Measurements from ENCODE around the gene RASSF8.

The RASSF8 gene, protein sequence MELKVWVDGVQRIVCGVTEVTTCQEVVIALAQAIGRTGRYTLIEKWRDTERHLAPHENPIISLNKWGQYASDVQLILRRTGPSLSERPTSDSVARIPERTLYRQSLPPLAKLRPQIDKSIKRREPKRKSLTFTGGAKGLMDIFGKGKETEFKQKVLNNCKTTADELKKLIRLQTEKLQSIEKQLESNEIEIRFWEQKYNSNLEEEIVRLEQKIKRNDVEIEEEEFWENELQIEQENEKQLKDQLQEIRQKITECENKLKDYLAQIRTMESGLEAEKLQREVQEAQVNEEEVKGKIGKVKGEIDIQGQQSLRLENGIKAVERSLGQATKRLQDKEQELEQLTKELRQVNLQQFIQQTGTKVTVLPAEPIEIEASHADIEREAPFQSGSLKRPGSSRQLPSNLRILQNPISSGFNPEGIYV

DNA sequence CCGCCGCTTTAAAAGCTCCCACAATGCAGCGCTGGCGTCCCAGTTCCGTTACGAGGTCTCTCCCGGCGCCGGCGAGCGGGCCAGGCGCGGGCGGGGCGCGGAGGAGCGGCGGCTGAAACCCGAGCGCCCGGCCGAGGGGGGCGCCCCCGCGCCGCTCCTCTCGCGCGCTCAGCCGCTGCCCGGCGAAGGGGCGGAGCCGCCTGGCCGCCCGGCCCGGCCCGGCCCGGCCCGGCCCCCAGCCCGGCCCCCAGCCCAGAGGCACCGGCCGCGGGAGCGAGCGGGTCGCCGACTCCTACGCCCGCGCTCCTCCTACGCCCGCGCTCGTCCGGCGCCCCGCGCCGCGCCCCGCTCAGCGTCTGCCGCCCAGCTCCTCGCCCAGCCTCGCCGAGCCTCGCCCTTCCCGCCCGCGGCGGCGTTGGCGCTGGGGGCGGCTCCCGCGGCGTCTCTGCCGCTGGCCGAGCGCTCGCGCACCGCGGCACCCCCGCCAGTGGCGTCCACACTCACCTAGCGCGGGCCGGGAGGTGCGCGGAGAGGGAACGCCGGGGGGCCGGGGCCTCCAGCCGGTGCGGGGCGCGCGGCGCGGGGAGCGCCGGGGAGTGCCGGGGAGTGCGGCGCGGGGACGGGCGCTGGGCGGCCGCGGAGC is at the start of gene RASSF8:
Gene RASSF8, plus strand, starts transcription at position 255 of the 643 bp plus-strand sequence. CDS start 96,662 bp downstream, outside the sequence.
- DNase-seq, result peak; percentile 76

DNA sequence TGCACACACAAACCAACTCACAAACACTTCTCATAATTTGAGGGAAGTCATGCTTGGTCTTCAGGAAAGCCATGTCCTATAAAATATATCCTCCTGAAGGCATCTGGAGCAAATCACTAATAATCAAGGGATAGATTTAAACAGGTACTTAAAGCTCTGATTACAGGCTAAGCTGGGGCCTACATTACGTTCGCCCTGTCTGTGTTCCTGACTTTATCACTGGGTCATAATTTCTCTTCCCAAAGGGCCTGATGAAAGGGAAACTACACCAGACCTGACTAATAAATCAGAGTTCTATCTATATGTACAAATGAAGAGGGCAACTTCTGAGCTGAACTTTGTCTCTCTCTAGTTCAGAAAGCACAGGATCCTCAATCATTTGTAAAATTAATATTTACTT is 43.9 kb upstream of the RASSF8 start:
- no peak for DNase-seq

- DNase-seq, result no peak
Observed at GRCh38 chr12:25924491-25925001, 33.9 kb upstream of the RASSF8 start.

DNA sequence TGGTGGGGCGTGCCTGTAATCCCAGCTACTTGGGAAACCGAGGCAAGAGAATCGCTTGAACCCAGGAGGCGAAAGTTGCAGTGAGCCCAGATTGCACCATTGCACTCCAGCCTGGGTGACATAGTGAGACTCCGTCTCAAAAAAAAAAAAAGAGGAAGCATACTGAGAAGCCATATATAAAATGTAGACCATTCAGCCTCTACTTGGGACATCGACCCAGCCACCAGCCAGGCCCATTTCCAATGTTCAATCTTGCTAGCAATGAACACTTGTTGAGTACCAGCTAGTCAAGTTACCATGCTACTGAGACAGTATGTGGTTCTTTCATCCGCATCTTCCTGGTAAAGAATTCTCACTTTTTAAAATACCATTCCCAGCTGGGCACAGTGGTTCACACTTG is 33.4 kb upstream of the RASSF8 start:
- no peak for DNase-seq

- no peak for DNase-seq
Observed at GRCh38 chr12:25926536-25926935, 31.9 kb upstream of the RASSF8 start.

- DNase-seq, result no peak
Observed at GRCh38 chr12:25929142-25929541, 29.3 kb upstream of the RASSF8 start.

GRCh38 chr12:25932971-25933370 is 25.5 kb upstream of the RASSF8 start:
- DNase-seq, result no peak

DNA sequence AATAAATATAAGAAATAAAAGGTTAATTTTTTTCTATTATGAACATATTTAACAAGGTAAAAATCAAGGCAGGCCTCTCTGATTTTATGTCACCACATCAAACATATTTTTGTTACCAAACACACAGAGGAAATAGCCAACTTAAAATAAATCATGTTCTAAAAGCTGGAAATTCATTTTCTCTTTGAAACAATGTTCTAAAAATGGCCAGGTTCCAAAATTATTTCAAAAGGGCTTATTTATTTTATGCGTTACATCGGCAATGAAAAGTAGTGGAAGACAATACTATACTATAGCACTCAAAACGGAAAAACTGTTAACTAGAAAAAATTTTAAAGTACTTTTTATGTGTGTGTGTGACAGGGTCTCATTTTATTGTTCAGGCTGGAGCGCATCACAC is 24.0 kb upstream of the RASSF8 start:
- no peak for DNase-seq

DNA sequence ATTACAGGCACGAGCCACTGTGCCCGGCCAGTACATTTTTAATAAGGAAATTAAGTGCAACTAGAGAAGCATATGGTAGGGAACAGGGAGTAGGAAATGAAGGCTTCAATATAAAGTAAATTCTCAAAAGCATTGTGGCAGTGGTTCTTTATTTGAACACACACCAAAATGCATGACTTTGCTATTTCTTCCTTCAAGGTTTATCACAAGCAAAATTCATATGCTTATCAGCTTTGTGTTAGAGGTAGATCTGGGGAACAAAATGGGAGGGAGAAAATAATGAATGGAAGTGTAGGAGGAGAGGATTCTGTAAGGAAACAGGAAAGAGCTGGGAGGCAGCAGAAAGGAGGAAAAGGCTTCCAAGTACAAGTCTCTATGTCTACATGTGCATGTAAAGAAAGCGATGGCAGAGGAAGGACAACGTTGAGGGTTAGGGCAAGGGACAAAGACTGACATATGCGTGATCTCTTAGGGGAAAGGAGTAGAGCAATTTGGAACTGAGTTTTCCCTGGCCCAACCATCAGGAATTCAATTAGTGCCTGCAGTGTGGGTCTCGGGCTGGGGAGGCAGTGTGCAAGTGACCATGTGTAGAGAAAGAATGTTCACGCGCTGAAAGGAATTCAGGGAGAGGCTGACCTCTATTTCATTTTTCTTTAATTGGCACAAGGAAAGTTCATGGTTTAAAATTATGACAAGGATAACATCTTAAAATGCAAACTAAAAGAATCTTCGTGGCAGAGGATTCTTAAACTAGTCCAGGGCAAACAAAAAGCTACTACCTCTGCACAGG is 22.9 kb upstream of the RASSF8 start:
- no peak for DNase-seq

DNA sequence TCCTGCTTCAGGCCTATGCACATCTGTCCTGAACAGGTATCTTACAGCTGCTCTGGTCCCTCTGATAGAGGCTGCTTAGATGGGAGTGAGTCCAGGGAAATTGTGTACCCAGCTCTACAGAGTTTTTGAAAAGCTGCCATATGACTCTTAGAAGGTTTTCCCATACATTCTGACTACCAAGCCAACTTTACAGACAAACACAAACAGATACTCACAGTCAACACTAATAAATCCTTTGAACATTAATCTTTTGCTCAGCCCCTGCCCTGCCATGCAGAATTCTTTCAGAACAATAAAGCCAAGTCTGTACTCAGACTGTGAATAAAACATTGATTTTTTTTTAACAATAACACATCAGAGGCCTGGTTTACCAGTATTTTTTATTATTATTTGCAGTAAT is 21.4 kb upstream of the RASSF8 start:
- no peak for DNase-seq

DNA sequence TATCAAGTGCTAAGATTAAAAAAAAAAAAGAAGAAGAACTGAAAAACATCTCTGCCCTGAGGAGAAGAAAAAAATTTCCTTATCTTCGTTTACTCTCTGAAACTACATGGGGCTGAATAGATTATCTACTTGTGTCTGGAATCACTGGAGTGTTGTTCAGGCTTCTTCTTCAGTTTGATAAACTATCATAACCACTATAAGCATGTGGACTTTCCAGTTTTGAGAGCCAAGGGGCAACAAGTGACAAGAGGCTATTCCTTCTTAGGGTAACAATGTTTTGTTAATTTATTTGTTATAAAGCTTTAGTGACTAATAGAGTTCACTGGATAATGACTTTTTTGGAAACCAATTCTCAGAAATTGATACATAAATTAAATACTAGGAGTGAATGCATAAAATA is 19.9 kb upstream of the RASSF8 start:
- DNase-seq, result no peak

- DNase-seq, result no peak
Observed at GRCh38 chr12:25939606-25940005, 18.9 kb upstream of the RASSF8 start.

DNA sequence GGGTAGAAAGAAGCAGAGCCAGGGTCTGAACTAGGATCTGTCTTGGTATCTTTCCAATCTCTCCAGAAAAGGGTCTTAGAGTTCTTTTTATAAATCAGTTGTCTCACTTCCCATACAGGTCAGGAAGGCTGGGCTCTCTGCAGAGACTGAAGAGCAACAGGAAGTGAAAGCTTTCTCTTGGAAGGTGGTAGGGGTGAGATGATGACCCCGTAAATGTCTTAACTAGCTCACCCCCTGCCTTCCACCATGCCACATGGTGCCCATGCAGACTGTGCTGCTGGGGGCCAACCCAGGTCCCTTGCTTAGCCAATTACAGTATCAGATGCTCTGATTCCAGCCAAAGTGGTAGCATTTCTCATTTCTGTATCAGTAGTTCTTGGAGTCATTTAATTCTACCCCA is 17.6 kb upstream of the RASSF8 start:
- no peak for DNase-seq

GRCh38 chr12:25942709-25943108 is 15.8 kb upstream of the RASSF8 start:
- DNase-seq, result no peak

GRCh38 chr12:25943940-25944339 is 14.5 kb upstream of the RASSF8 start:
- DNase-seq, result no peak

- DNase-seq, result no peak
Observed at GRCh38 chr12:25949343-25949742, 9.1 kb upstream of the RASSF8 start.

DNA sequence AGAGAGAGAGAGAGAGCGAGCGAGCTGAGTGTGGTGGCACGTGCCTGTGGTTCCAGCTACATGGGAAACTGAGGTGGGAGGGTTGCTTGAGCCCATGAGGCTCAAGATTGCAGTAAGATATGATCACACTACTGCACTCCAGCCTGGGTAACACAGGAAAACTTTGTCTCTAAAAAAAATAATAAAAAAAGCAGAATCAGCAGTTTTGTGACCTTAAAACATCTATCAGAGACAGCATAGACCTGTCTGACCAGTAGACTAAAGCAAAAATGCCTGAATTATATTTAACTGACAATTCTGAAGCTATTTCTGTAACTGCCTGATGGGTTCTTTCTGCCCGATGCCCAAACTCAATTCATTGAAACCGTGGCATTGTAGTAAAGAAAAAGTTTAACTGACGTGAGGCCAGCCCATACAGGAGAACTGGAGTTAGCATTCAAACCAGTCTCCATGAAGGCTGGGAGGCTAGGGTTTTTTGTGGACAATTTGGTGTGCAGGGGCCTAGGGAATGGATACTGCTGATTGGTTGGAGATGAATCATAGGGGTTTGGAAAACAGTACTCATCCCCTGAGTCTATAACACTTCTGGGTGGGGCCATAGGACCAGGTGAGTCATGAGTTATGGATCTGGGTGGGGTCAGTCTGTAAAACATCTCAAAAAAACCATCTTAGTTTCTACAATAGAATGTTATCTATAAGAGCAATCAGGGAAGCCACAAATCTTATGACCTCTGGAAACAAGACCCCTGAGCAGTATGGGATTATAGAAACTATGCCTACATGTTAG is 8.0 kb upstream of the RASSF8 start:
- no peak for DNase-seq

DNA sequence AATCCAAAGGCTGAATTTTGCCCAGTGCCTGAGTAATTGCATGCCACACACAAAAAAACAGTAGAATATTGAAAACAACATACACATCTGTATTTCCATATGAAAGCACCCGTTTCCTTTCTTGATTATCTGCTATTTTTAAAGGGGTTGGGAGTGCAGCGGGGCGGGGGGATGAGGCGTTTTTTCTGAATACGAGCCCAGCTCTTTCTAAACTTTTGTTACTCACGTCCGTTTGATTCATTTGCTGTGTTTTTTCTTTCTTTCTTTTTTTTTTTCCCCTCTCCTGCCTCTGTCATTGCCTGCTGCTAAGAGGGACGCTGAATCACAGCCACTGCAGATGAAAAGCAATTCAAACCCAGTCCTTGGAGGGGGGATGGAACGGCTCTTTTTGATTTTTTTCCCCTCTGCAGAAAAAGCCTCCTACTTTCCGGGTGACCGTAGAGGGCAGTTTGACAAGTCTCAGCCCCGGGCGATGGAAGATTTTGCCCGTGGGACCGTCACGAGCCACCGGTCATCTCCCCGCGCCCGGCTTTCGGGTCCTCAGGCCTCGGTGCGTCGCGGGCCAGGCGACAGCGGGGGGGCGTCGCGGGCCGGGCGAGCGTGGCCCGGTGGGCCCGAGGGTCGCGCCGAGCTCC is 572 bp upstream of the RASSF8 start:
- peak; percentile 64 for DNase-seq

- DNase-seq, result peak; percentile 66
Observed at GRCh38 chr12:25959071-25959961, 834 bp downstream of the RASSF8 start.

DNA sequence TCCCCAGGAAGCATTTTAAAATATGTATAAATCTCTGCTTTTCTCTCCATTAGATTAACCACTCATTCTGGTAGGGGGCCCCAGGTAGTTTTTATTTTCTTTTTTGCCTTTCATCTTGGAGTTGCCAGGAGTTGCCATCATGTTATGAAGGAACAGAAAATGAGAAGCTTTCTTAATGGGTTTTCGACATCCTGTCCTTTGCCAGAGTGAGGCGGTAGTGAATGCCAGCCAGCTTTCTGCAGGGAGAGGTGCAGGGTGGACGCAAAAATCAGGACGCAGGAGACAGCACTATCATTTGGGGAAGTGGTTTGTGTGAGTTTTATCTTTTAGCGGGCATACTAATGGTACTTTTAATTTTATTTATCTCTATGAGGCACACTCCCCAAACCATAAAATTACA is 1.7 kb downstream of the RASSF8 start:
- peak; percentile 40 for DNase-seq

DNA sequence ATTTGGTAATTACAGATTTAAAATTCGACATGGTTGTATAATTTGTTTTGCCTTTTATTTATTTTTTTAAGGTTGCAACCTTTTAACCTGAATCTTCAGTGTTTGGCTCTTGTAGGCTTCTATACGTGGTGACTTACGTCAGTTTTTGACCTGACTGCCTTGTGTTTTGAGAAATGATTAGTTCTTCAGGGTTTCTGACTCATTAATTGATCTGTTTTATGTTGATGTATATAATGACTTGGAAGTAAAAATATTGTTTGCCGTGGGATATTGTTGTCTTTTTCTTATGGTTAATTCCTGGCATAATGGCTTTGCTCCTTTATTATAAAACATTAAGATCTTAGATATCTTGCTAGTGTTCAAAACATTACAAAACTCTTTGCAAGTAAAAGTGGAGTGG is 2.5 kb downstream of the RASSF8 start:
- DNase-seq, result no peak

Data from midbrain (tissue), 1 donor.